ENCODE data around the gene TCAIM. TPM values are rescaled to one million over a fixed set of nuclear protein-coding genes. Genes with fewer than 3 reads are reported as not detected.

TCAIM gene
- polyA plus RNA-seq, 1 donor (not counting 4 experiments of a cell fraction or from before 2014, with no cell fraction given): 28.0 TPM

GRCh38 chr3:44442596-44443309 is 104.2 kb downstream of the TCAIM start:
- no peaks in the 10 kb centered on the region for H3K9me1 ChIP-seq (ENCODE audit: control insufficient read depth, extremely low read depth, insufficient read depth, low read length)
- H4K20me1 ChIP-seq (ENCODE audit: control insufficient read depth, extremely low read depth, insufficient read depth, low read length): no peaks in the 10 kb centered on the region
- no peaks in the 10 kb centered on the region for H3K79me2 ChIP-seq (ENCODE audit: control insufficient read depth, insufficient read depth, low read length)
- no peak overlapping the region for H3K4me2 ChIP-seq (ENCODE audit: control insufficient read depth, extremely low read depth, insufficient read depth, low read depth, low read length)
- no peak overlapping the region for H3K27ac ChIP-seq (ENCODE audit: control insufficient read depth, insufficient read depth, low read length)
- dilution Hi-C loops (cut with MboI; ENCODE audit: extremely low pct_ligation_motif_present, low sequenced_read_pairs): no loop called here
- H3K27me3 ChIP-seq (ENCODE audit: control insufficient read depth, extremely low read depth, insufficient read depth, low read length): no peaks in the 10 kb centered on the region
- H2AFZ ChIP-seq (ENCODE audit: control insufficient read depth, low read length): no peak overlapping the region
- no peak for TF ChIP-seq CTCF (optimal IDR thresholded peaks at IDR 0.05 in 1 of 3, IDR thresholded peaks at IDR 0.05 in 1 of 3, conservative IDR thresholded peaks at IDR 0.05 in 1 of 3; ENCODE audit: extremely low read depth in 1 of 3, insufficient read depth in 2 of 3, low read length in 3 of 3)
- no peaks in the 10 kb centered on the region for H3K4me1 ChIP-seq (ENCODE audit: control insufficient read depth, extremely low read depth, insufficient read depth, low read length)
- no peak for DNase-seq (ENCODE audit: low read depth, low spot score)
- H3K36me3 ChIP-seq (ENCODE audit: control insufficient read depth in 2 of 2, extremely low read depth in 1 of 2, insufficient read depth in 2 of 2, low read length in 2 of 2): peaks cover 14 to 19% of the 10 kb centered on the region in 2 experiments
- H3K4me3 ChIP-seq (ENCODE audit: control insufficient read depth in 2 of 3, extremely low read depth in 1 of 3, insufficient read depth in 2 of 3, low read depth in 1 of 3, low read length in 3 of 3): no peak overlapping the region
- no peak for FAIRE-seq
- H3K9ac ChIP-seq (ENCODE audit: control insufficient read depth, extremely low read depth, insufficient read depth, low read length): no peak overlapping the region
- H3K9me3 ChIP-seq (ENCODE audit: control insufficient read depth, low read depth, low read length): no peaks in the 10 kb centered on the region

GRCh38 chr3:44444437-44444836 is 105.9 kb downstream of the TCAIM start:
- Histone ChIP-seq H4K20me1 (ENCODE audit: control insufficient read depth, extremely low read depth, insufficient read depth, low read length) (no peaks in the 10 kb centered on the region), H3K27ac (ENCODE audit: control insufficient read depth, insufficient read depth, low read length) (no peak overlapping the region), H3K27me3 (ENCODE audit: control insufficient read depth, extremely low read depth, insufficient read depth, low read length) (no peaks in the 10 kb centered on the region), H3K9me1 (ENCODE audit: control insufficient read depth, extremely low read depth, insufficient read depth, low read length) (no peaks in the 10 kb centered on the region), H3K9me3 (ENCODE audit: control insufficient read depth, low read depth, low read length) (no peaks in the 10 kb centered on the region), H3K36me3 (ENCODE audit: control insufficient read depth in 2 of 2, extremely low read depth in 1 of 2, insufficient read depth in 2 of 2, low read length in 2 of 2) (peaks cover 30 to 31% of the 10 kb centered on the region in 2 experiments), H3K79me2 (ENCODE audit: control insufficient read depth, insufficient read depth, low read length) (no peaks in the 10 kb centered on the region), H3K4me1 (ENCODE audit: control insufficient read depth, extremely low read depth, insufficient read depth, low read length) (no peaks in the 10 kb centered on the region), H3K4me3 (ENCODE audit: control insufficient read depth in 2 of 3, extremely low read depth in 1 of 3, insufficient read depth in 2 of 3, low read depth in 1 of 3, low read length in 3 of 3) (no peak overlapping the region), H2AFZ (ENCODE audit: control insufficient read depth, low read length) (no peak overlapping the region), H3K4me2 (ENCODE audit: control insufficient read depth, extremely low read depth, insufficient read depth, low read depth, low read length) (no peak overlapping the region), H3K9ac (ENCODE audit: control insufficient read depth, extremely low read depth, insufficient read depth, low read length) (no peak overlapping the region)
- FAIRE-seq (no peak), DNase-seq (ENCODE audit: low read depth, low spot score) (no peak)
- TF ChIP-seq CTCF (optimal IDR thresholded peaks at IDR 0.05 in 1 of 3, IDR thresholded peaks at IDR 0.05 in 1 of 3, conservative IDR thresholded peaks at IDR 0.05 in 1 of 3; ENCODE audit: extremely low read depth in 1 of 3, insufficient read depth in 2 of 3, low read length in 3 of 3): no peak
- TF ChIP-seq EZH2 (IDR thresholded peaks at IDR 0.05; ENCODE audit: low read length): no peak
- dilution Hi-C loops (cut with MboI; ENCODE audit: extremely low pct_ligation_motif_present, low sequenced_read_pairs): no loop called here
